ENCODE results near the gene NUDT14.
A peak's percentile ranks its signal among the peaks of the same experiment; 100 is the strongest.

The NUDT14 gene

DNA sequence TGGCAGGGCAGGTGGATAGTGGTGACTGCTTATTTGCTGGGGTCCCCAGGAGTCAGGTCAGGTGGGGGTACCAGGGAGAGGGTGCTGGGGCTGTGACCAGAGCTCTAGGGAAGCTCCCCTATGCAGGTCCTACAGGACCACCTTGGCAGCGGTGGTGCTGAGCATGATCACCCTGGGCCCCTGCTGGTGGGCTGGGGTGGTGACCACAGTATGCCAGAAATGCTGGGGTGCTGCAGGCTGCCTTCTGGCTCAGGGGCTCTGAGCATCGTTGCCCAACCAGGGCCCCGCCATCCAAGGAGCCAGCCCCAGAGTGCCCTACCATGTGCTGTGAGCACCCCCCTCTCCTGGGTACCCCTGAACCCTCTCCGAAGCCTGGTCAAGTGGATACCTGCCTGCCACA is 17.5 kb upstream of the NUDT14 start:
- Mint-ChIP-seq H3K9me3 (no peaks in the 10 kb centered on the region), H3K4me1 (peaks cover 39 to 55% of the 10 kb centered on the region in 2 donors), H3K4me3 (no peak overlapping the region), H3K36me3 (no peaks in the 10 kb centered on the region), H3K27ac (peak overlapping the region; percentile 28), H3K27me3 (peaks cover 45 to 63% of the 10 kb centered on the region in 2 donors)
- DNase-seq (no peak), ATAC-seq (replicated peaks) (no peak)

DNA sequence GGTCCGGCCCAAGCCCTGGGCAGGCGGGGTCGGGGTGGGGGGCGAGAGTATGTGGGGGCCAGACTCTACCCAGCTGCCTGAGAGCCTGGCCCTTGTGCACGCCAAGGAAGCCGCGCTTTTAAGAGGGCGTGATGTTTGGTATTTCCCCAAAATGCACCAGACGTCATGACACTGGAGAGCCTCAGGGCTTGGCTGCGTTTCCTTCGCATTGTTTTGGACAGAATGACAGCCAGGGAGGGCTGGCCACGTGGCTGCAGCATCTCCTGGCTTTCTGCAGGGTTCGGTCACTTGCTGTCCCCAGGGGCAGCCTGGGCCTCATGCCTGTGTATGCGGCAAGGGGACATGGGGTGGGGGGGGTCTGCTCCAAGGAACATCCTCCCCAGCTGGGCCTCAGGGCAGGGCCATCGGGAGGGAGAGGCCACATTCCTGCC is 16.1 kb upstream of the NUDT14 start:
- H3K27me3 Mint-ChIP-seq: peaks cover 45 to 71% of the 10 kb centered on the region in 2 donors
- DNase-seq: peak; percentile 58
- ATAC-seq (replicated peaks): peak; percentile 58 to 69

DNA sequence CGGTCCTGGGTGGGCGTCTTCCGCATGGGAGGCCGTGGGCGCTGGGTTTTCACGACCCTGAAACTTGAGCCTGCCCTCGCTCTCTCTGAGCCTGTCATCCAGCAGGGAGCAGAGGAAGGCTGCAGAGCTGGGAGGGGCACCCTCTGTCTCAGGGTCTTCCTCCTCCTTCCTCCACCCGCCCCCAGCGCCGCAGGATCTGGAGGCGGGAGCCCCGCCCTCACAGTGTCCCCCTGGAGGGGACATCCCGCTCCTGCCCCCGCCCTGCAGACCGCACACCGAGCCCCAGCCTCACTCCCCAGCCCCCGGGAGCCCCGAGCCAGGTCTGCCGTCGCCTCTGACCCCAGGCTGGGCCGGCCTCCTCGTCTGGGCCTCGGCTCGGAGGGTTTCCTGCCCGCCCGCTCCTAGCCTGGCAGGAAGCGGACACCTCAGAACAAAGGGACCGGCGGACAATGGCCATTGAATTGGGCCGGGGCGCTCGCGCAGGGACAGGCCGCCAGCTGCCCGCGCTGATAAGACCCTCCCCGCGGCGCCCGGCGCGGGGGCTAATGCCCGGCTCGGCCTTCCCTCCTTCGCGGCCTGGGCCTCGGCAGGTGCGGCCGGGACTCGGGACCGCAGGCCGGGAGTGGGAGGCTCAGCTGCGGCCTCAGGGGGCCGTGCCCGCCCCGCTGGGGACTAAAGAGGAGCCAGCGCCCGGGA is 15.3 kb upstream of the NUDT14 start:
- H3K36me3 Mint-ChIP-seq: no peaks in the 10 kb centered on the region
- peaks cover 45 to 72% of the 10 kb centered on the region in 2 donors for H3K27me3 Mint-ChIP-seq
- DNase-seq (no peak), ATAC-seq (replicated peaks) (peak in 1 of 2 donors; percentile 0)
- peak overlapping the region in 1 of 2 donors; percentile 37 for H3K4me3 Mint-ChIP-seq
- H3K27ac Mint-ChIP-seq: no peak overlapping the region
- H3K9me3 Mint-ChIP-seq: no peaks in the 10 kb centered on the region
- H3K4me1 Mint-ChIP-seq: peaks cover 37 to 46% of the 10 kb centered on the region in 2 donors

More for the DNA sequence above, 16.1 kb upstream of the NUDT14 start:
- Mint-ChIP-seq H3K9me3 (no peaks in the 10 kb centered on the region), H3K4me1 (peaks cover 44 to 54% of the 10 kb centered on the region in 2 donors), H3K4me3 (peak overlapping the region in 1 of 2 donors; percentile 37), H3K27ac (peak overlapping the region; percentile 31), H3K36me3 (no peaks in the 10 kb centered on the region)

- peak overlapping the region; percentile 17 to 37 for H3K4me3 Mint-ChIP-seq
- H3K36me3 Mint-ChIP-seq: no peaks in the 10 kb centered on the region
- no peaks in the 10 kb centered on the region for H3K9me3 Mint-ChIP-seq
- no peak for ATAC-seq (replicated peaks)
- DNase-seq: no peak
- H3K27me3 Mint-ChIP-seq: peaks cover 48 to 75% of the 10 kb centered on the region in 2 donors
- peaks cover 37 to 44% of the 10 kb centered on the region in 2 donors for H3K4me1 Mint-ChIP-seq
- no peak overlapping the region for H3K27ac Mint-ChIP-seq
Observed at GRCh38 chr14:105195522-105196264, 14.6 kb upstream of the NUDT14 start.

DNA sequence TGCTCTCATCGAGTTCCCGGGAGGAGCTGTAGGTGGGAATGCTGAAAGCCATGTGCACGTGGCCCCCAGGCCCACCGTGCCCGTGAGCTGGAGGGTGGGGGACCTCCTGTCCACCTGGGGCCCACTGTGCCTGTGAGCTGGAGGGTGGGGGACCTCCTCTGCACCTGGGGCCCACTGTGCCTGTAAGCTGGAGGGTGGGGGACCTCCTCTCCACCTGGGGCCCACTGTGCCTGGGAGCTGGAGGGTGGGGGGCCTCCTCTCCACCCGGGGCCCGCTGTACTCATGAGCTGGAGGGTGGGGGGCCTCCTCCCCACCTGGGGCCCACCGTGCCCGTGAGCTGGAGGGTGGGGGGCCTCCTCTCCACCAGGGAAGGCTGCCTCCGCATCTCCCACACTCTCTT is 13.9 kb upstream of the NUDT14 start:
- no peak for DNase-seq
- no peak overlapping the region for H3K27ac Mint-ChIP-seq
- H3K4me3 Mint-ChIP-seq: peak overlapping the region in 1 of 2 donors; percentile 7
- no peaks in the 10 kb centered on the region for H3K36me3 Mint-ChIP-seq
- peaks cover 37 to 44% of the 10 kb centered on the region in 2 donors for H3K4me1 Mint-ChIP-seq
- H3K27me3 Mint-ChIP-seq: peaks cover 47 to 75% of the 10 kb centered on the region in 2 donors
- ATAC-seq (replicated peaks): no peak
- no peaks in the 10 kb centered on the region for H3K9me3 Mint-ChIP-seq

DNA sequence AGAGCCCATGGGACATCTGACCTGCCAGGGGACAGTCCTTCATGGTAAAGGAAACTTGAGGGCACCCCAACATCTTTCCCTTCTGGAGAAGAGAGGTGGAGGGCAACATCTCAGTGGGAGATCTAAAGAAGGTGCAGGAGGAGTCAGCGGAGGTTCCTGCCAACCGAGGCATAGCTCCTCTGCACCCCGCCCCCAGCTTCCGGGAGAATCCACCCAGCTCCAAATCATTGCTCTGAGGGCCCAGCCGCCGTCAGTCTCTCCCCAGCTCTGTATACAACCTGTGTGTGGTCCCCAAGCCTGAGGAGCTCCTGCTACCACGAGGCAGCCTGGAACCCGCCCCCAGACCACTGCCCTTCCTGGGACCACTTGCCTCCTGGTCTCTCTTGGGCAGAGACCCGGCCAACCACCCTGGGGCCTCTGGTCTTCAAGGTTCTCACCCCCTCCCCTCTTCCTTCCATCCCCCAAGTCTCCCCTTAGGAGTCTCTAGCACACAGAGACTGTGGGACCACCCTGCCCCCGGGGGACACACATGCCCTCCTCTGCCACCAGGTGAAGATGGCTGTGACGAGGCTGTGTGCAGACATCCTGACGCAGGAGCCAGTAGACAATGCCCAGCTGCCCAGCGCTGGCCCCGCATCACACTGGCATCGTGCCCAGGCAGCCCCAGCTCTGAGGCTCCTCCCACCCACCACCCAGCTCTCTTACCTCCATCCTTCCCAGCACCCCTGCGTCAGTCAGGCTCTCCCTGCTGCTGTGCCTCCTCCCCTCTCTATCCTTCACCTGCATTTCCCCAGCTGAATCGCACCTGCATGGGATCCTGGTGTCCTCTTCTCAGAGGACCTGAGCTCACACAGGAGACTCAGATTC is 13.0 kb upstream of the NUDT14 start:
- peak overlapping the region; percentile 68 for H3K27ac Mint-ChIP-seq
- no peaks in the 10 kb centered on the region for H3K9me3 Mint-ChIP-seq
- H3K4me1 Mint-ChIP-seq: peaks cover 33 to 44% of the 10 kb centered on the region in 2 donors
- ATAC-seq (replicated peaks) (peak; percentile 35 to 48), DNase-seq (no peak)
- H3K27me3 Mint-ChIP-seq: peaks cover 44 to 75% of the 10 kb centered on the region in 2 donors
- H3K36me3 Mint-ChIP-seq: no peaks in the 10 kb centered on the region
- peak overlapping the region; percentile 25 to 55 for H3K4me3 Mint-ChIP-seq

GRCh38 chr14:105192866-105193731 is 12.0 kb upstream of the NUDT14 start:
- Mint-ChIP-seq H3K4me1 (peaks cover 33 to 44% of the 10 kb centered on the region in 2 donors), H3K27me3 (peaks cover 44 to 75% of the 10 kb centered on the region in 2 donors), H3K4me3 (peak overlapping the region; percentile 49 to 71), H3K9me3 (peaks cover 2 to 7% of the 10 kb centered on the region in 2 donors), H3K27ac (peak overlapping the region; percentile 70), H3K36me3 (peaks cover 3 to 4% of the 10 kb centered on the region in 2 donors)
- ATAC-seq (replicated peaks) (peak; percentile 52 to 58), DNase-seq (no peak)

DNA sequence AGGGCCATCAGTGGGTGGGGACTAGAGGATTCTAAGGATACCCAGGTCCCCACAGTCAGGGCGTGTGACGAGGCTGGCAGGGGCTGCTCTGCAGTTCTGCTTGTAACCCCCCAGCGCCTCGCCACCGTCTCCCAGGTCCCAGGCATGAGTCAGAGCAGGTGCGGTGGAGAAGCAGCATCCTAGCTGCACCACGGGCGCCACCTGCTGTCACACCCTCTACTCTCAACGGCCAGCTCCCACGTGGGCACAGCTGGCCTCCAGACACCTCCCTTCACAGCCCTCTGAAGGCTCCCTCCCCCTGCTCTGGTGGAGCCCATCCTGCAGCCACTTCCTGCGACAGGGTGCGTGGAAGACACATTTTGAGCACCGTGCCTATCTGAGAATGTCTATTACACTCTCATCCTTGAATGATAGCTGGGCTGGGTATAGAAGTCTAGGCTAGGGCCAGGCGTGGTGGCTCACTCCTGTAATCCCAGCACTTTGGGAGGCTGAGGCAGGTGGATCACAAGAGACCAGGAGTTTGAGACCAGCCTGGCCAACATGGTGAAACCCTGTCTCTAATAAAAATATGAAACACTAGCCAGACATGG is 6.9 kb upstream of the NUDT14 start:
- Mint-ChIP-seq H3K36me3 (peaks cover 4 to 5% of the 10 kb centered on the region in 2 donors), H3K9me3 (peaks cover 4 to 9% of the 10 kb centered on the region in 2 donors), H3K27me3 (peaks cover 46 to 73% of the 10 kb centered on the region in 2 donors), H3K27ac (no peak overlapping the region), H3K4me3 (no peak overlapping the region), H3K4me1 (peaks cover 4 to 5% of the 10 kb centered on the region in 2 donors)
- ATAC-seq (replicated peaks): no peak
- no peak for DNase-seq

GRCh38 chr14:105187116-105187515 is 6.0 kb upstream of the NUDT14 start:
- peaks cover 46 to 67% of the 10 kb centered on the region in 2 donors for H3K27me3 Mint-ChIP-seq
- peaks cover 0 to 2% of the 10 kb centered on the region in 2 donors for H3K4me1 Mint-ChIP-seq
- H3K4me3 Mint-ChIP-seq: no peak overlapping the region
- ATAC-seq (replicated peaks) (no peak), DNase-seq (no peak)
- peaks cover 4 to 9% of the 10 kb centered on the region in 2 donors for H3K9me3 Mint-ChIP-seq
- H3K27ac Mint-ChIP-seq: no peak overlapping the region
- H3K36me3 Mint-ChIP-seq: peaks cover 4 to 5% of the 10 kb centered on the region in 2 donors

DNA sequence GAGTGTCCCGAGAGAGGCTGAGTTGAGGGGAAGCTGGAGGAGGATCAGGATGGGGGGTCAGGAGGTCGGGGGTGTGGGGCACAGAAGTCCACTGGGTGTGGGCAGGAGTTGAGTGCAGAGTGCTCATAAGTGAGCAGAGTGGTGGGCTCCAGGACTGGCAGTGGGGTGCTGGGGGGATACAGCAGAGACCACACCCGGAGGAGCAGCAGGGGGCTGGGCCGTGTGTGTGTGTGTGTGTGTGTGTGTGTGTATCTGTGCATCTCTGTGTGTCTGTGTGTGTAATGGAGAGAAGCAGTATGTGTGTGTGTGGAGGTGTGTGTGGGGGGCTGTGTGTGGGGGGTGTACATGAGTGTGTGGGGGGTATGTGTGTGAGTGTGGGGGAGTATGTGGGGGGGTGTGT is 4.9 kb upstream of the NUDT14 start:
- Mint-ChIP-seq H3K27me3 (peaks cover 42 to 62% of the 10 kb centered on the region in 2 donors), H3K9me3 (peaks cover 4 to 9% of the 10 kb centered on the region in 2 donors), H3K4me1 (peaks cover 0 to 2% of the 10 kb centered on the region in 2 donors), H3K4me3 (no peak overlapping the region), H3K27ac (no peak overlapping the region), H3K36me3 (peaks cover 4 to 5% of the 10 kb centered on the region in 2 donors)
- ATAC-seq (replicated peaks) (no peak), DNase-seq (no peak)

DNA sequence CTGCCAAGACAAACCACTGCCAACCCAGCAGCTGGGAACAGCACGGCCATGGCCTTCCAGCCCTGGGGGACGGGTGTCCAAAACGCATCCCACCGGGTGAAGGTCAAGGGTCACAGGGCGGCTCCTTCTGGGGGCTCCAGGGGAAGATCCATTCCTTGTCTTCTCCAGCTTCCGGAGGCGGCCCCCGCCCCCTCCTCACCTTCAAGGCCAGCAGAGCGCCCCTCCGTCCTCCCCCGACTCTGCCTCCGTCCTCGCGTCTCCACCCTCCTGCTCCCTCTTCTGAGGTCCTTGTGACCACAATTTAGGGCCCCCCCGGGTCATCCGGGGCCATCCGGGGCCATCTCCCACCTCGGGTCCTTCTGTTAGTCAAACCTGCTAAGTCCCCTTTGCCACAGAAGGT is 3.9 kb upstream of the NUDT14 start:
- H3K27ac Mint-ChIP-seq: no peak overlapping the region
- no peak for ATAC-seq (replicated peaks)
- peaks cover 36 to 54% of the 10 kb centered on the region in 2 donors for H3K27me3 Mint-ChIP-seq
- H3K9me3 Mint-ChIP-seq: peaks cover 4 to 9% of the 10 kb centered on the region in 2 donors
- no peak for DNase-seq
- H3K36me3 Mint-ChIP-seq: peaks cover 4 to 5% of the 10 kb centered on the region in 2 donors
- H3K4me1 Mint-ChIP-seq: peaks cover under 1 to 5% of the 10 kb centered on the region in 2 donors
- H3K4me3 Mint-ChIP-seq: no peak overlapping the region

GRCh38 chr14:105184461-105184860 is 3.3 kb upstream of the NUDT14 start:
- H3K4me3 Mint-ChIP-seq: no peak overlapping the region
- no peak for DNase-seq
- peaks cover 4 to 5% of the 10 kb centered on the region in 2 donors for H3K36me3 Mint-ChIP-seq
- peaks cover 4 to 9% of the 10 kb centered on the region in 2 donors for H3K9me3 Mint-ChIP-seq
- ATAC-seq (replicated peaks): no peak
- peaks cover 3 to 10% of the 10 kb centered on the region in 2 donors for H3K4me1 Mint-ChIP-seq
- H3K27ac Mint-ChIP-seq: no peak overlapping the region
- peaks cover 31 to 49% of the 10 kb centered on the region in 2 donors for H3K27me3 Mint-ChIP-seq
